ENCODE data around the gene CRACDL.

DNA sequence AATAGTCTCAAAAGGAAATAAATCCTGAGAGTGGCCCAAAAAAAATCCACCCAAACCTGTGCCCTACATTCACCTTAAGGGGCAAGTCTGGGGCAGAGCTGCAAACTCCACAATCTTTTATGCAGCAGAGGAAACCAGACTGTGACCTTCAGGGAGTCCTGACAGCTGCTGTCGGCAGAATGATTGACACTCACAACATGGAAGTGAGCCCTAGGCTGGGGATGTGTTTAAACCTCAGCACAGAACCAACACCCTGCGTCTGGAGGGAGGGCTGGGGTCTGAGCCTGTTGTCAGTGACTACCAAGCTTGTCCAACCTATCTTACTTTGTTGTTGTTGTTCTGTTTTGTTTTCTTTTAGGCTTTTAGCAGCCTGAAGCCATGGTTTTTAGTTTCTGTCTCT lies 39.6 kb downstream of the CRACDL start:
- TF ChIP-seq FOXK2 (IDR thresholded peaks at IDR 0.05), result no peak
- no peak for TF ChIP-seq SP1 (IDR thresholded peaks at IDR 0.05)
- TF ChIP-seq ELF4 (IDR thresholded peaks at IDR 0.05), result no peak
- no peak for TF ChIP-seq BHLHE40 (IDR thresholded peaks at IDR 0.05; ENCODE audit: borderline replicate concordance)
- no peak for TF ChIP-seq FOXA1 (IDR thresholded peaks at IDR 0.05)
- TF ChIP-seq SUZ12 (IDR thresholded peaks at IDR 0.05), result no peak
- no peak for TF ChIP-seq TARDBP (IDR thresholded peaks at IDR 0.05)
- no peak for TF ChIP-seq LEF1 (IDR thresholded peaks at IDR 0.05; ENCODE audit: borderline replicate concordance)
- TF ChIP-seq FOXM1 (IDR thresholded peaks at IDR 0.05; ENCODE audit: borderline replicate concordance), result no peak

Measured in HEK293T (cell line).